ENCODE data around the gene PPP6R3. TPM values are rescaled to one million over a fixed set of nuclear protein-coding genes. Genes with fewer than 3 reads are reported as not detected.
A peak's percentile ranks its signal among the peaks of the same experiment; 100 is the strongest.

The PPP6R3 gene
- total and polyA plus RNA-seq, 2 of the 8 experiments (the other 6 are each of a cell fraction or from before 2014, with no cell fraction given) = 44.6 to 150 TPM

DNA sequence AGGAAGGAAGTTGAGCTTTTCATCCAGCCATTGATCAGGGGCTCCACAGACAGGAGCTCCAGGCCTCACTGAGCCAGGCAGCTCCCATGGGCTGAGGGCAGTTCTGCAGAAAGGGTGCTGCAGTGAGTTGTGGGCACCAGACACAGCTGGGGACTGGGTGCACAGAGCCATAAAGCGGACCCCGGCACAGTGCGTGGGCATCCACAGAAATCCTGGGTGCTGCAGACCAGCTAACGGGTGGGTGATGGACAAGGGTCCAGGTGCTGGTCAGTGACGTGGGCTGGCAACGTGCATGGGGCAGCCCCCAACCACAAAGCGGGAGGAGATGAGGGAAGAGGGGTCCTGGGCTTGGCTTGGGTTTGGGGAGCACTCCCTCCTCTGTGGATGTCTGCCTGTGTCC, 204.4 kb downstream of the PPP6R3 start:
- Histone ChIP-seq H3K27me3 (replicated peaks in 1 of 4; ENCODE audit: control insufficient read depth in 3 of 4, extremely low read depth in 1 of 4, insufficient read depth in 3 of 4, low read length in 3 of 4) (no peaks in the 10 kb centered on the region), H3K79me2 (ENCODE audit: control insufficient read depth in 1 of 2, insufficient read depth in 2 of 2, low read length in 2 of 2) (no peaks in the 10 kb centered on the region), H2BK20ac (ENCODE audit: low read length) (no peak overlapping the region), H3K4ac (replicated peaks; ENCODE audit: insufficient read length, low read depth, low read length) (no peak overlapping the region), H3K36me3 (ENCODE audit: control insufficient read depth in 2 of 4, insufficient read depth in 4 of 4, low read length in 3 of 4) (no peaks in the 10 kb centered on the region), H2AK5ac (ENCODE audit: low read depth, low read length) (no peak overlapping the region), H2BK12ac (ENCODE audit: low read depth, low read length) (no peak overlapping the region), H2BK5ac (ENCODE audit: low read depth, low read length) (no peak overlapping the region), H3K79me1 (ENCODE audit: low read depth, low read length) (no peaks in the 10 kb centered on the region), H3K56ac (replicated peaks; ENCODE audit: insufficient read length, low read depth, low read length) (no peak overlapping the region), H3K23ac (ENCODE audit: insufficient read length) (no peak overlapping the region), H2AFZ (ENCODE audit: low read length) (no peak overlapping the region), H4K91ac (replicated peaks; ENCODE audit: insufficient read length, low read length) (peak overlapping the region; percentile 26), H3K9ac (replicated peaks in 1 of 4; ENCODE audit: extremely low read depth in 1 of 4, low read depth in 3 of 4, low read length in 3 of 4) (no peak overlapping the region), H3K9me3 (ENCODE audit: insufficient read depth in 2 of 2, low read depth in 1 of 2, low read length in 1 of 2) (no peaks in the 10 kb centered on the region; a peak in 1 of 4 replicates), H3K23me2 (ENCODE audit: low read depth, low read length) (no peaks in the 10 kb centered on the region; the same call in 1 of the 2 replicates), H3K4me2 (ENCODE audit: insufficient read depth in 1 of 2, low read depth in 2 of 2, low read length in 2 of 2) (no peak overlapping the region), H3K18ac (ENCODE audit: extremely low read depth, low read length) (no peak overlapping the region), H2BK120ac (replicated peaks; ENCODE audit: low read depth, low read length) (no peak overlapping the region), H4K5ac (ENCODE audit: insufficient read length, low read depth, low read length) (no peak overlapping the region), H2BK15ac (ENCODE audit: low read length) (peak overlapping the region; percentile 61; the same call in 1 of the 2 replicates), H4K8ac (ENCODE audit: extremely low read depth, insufficient read depth, low read length) (no peak overlapping the region), H3K27ac (ENCODE audit: low read depth, low read length) (no peak overlapping the region), H3K14ac (ENCODE audit: insufficient read length) (no peak overlapping the region), H3K4me1 (replicated peaks in 1 of 4; ENCODE audit: control insufficient read depth in 3 of 4, insufficient read depth in 4 of 4, low read length in 3 of 4) (peaks cover 0 to 4% (median 1%) of the 10 kb centered on the region in 4 experiments; a peak in 2 of 7 replicates), H4K20me1 (replicated peaks in 1 of 2; ENCODE audit: control insufficient read depth in 1 of 2, insufficient read depth in 2 of 2, low read length in 2 of 2) (no peaks in the 10 kb centered on the region), H3K4me3 (ENCODE audit: extremely low read depth in 1 of 4, insufficient read depth in 2 of 4, low read depth in 3 of 4, low read length in 4 of 4) (no peak overlapping the region)
- TF ChIP-seq TEAD4 (IDR thresholded peaks at IDR 0.05; ENCODE audit: low read depth, low read length) (no peak), SIX5 (IDR thresholded peaks at IDR 0.05; ENCODE audit: low read depth, low read length) (no peak), SUZ12 (IDR thresholded peaks at IDR 0.05; ENCODE audit: low read length) (no peak), CBX5 (IDR thresholded peaks at IDR 0.05; ENCODE audit: low read depth, low read length) (no peak), SP2 (IDR thresholded peaks at IDR 0.05; ENCODE audit: low read length) (no peak), BACH1 (IDR thresholded peaks at IDR 0.05; ENCODE audit: low read length) (no peak), TAF7 (optimal IDR thresholded peaks at IDR 0.05; ENCODE audit: borderline replicate concordance, low read depth, low read length) (no peak), SRF (IDR thresholded peaks at IDR 0.05; ENCODE audit: low read depth, low read length) (no peak)
- TF ChIP-seq, protein P1, sequence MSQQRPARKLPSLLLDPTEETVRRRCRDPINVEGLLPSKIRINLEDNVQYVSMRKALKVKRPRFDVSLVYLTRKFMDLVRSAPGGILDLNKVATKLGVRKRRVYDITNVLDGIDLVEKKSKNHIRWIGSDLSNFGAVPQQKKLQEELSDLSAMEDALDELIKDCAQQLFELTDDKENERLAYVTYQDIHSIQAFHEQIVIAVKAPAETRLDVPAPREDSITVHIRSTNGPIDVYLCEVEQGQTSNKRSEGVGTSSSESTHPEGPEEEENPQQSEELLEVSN (IDR thresholded peaks at IDR 0.05) = no peak
- ChIA-PET POLR2A (ENCODE audit: partially characterized antibody) (interaction anchor here (0.8 to 1.4 kb wide), 3 partner anchors 19 to 85 kb away, joined by 3 to 4 read pairs (median 3); partner anchors contain the start of gene GAL), CTCF (ENCODE audit: partially characterized antibody) (interaction anchor here (0.8 to 1.1 kb wide), 2 partner anchors 14 to 134 kb away, joined by 3 read pairs; no protein-coding TSS in a partner anchor)
- FAIRE-seq (no peak), DNase-seq (ENCODE audit: low read depth in 1 of 2, low spot score in 2 of 2) (no peak)
- 93% methylated on average over 5 of the region's 7 CpGs; no CpG with 5 or more reads in 1 of the 2 experiments for WGBS, 2 experiments (ENCODE audit: extremely low coverage in 1 of 2, insufficient coverage in 1 of 2, insufficient read length in 1 of 2, insufficient replicate concordance in 2 of 2, low coverage in 1 of 2, low lambda C conversion rate in 2 of 2, missing lambda C conversion rate in 1 of 2)
